Bronchial epithelial cell (primary cell): Measurements from ENCODE around the gene TRDMT1. TPM values are rescaled to one million over a fixed set of nuclear protein-coding genes. Genes with fewer than 3 reads are reported as not detected.

Experiments
- DNase-seq: peaks from one replicate; pipeline ENCODE4 v3.0.0-alpha.2; 2010; ENCODE audit warnings: low read depth
- FAIRE-seq: peaks from 2 replicates; lab custom pipeline; 2011; peaks lifted over from hg19 to GRCh38; lab: Jason Lieb, UNC
- H3K27me3 ChIP-seq: 2 replicates; pipeline ENCODE4 v1.5.1; 2011; ENCODE audit warnings: low read length; ENCODE audit not compliant: control insufficient read depth, insufficient read depth
- H3K36me3 ChIP-seq: 2 replicates; pipeline ENCODE4 v1.5.1; 2011; ENCODE audit warnings: low read length; ENCODE audit not compliant: control insufficient read depth, insufficient read depth
- H3K4me3 ChIP-seq: 2 replicates; pipeline ENCODE4 v1.5.1; 2011; ENCODE audit warnings: mild to moderate bottlenecking, low read depth, low read length, control low read depth
- CTCF ChIP-seq: IDR thresholded peaks from 2 replicates; pipeline ENCODE4 v1.5.1; 2011; ENCODE audit warnings: mild to moderate bottlenecking, moderate library complexity, low read length, control low read depth, inconsistent platforms; ENCODE audit not compliant: insufficient read depth, severe bottlenecking
- total RNA-seq: library from RNA; depleted of rRNA; stranded (reverse); fragments of >200 nt; gene quantifications from 2 replicates; pipeline ENCODE4 v1.2.1, GENCODE V29; 2014

The TRDMT1 gene
- total RNA-seq, 1 donor from 2014 or later = 1.3 TPM

- no peak for DNase-seq
- TF ChIP-seq CTCF = no peak
- no peak for FAIRE-seq
- Histone ChIP-seq H3K36me3 (no peaks in the 10 kb centered on the region), H3K27me3 (no peaks in the 10 kb centered on the region), H3K4me3 (no peak overlapping the region)
Observed at GRCh38 chr10:17153321-17153720, 48.2 kb downstream of the TRDMT1 start.

GRCh38 chr10:17151716-17152115 lies 49.8 kb downstream of the TRDMT1 start:
- Histone ChIP-seq H3K27me3 (no peaks in the 10 kb centered on the region), H3K4me3 (no peak overlapping the region), H3K36me3 (no peaks in the 10 kb centered on the region)
- no peak for TF ChIP-seq CTCF
- no peak for FAIRE-seq
- DNase-seq = no peak

GRCh38 chr10:17147884-17148489 lies 53.5 kb downstream of the TRDMT1 start:
- H3K36me3 ChIP-seq = no peaks in the 10 kb centered on the region
- H3K27me3 ChIP-seq = no peaks in the 10 kb centered on the region
- FAIRE-seq (no peak), DNase-seq (no peak)
- TF ChIP-seq CTCF = no peak
- H3K4me3 ChIP-seq = no peak overlapping the region

- Histone ChIP-seq H3K4me3 (no peak overlapping the region), H3K27me3 (no peaks in the 10 kb centered on the region), H3K36me3 (no peaks in the 10 kb centered on the region)
- no peak for TF ChIP-seq CTCF
- FAIRE-seq = no peak
- no peak for DNase-seq
Observed at GRCh38 chr10:17146892-17147291, 54.6 kb downstream of the TRDMT1 start.

- TF ChIP-seq CTCF = no peak
- FAIRE-seq (no peak), DNase-seq (no peak)
- H3K27me3 ChIP-seq = no peaks in the 10 kb centered on the region
- H3K4me3 ChIP-seq = no peak overlapping the region
- no peaks in the 10 kb centered on the region for H3K36me3 ChIP-seq
Observed at GRCh38 chr10:17145239-17145638, 56.2 kb downstream of the TRDMT1 start.

GRCh38 chr10:17144757-17145156 lies 56.7 kb downstream of the TRDMT1 start:
- Histone ChIP-seq H3K4me3 (no peak overlapping the region), H3K27me3 (no peaks in the 10 kb centered on the region), H3K36me3 (no peaks in the 10 kb centered on the region)
- FAIRE-seq (no peak), DNase-seq (peak; percentile 65)
- no peak for TF ChIP-seq CTCF
